HG03565 (cell line): ENCODE results near the gene CSDE1.

ENCODE experiments used
- ATAC-seq: cut with Tn5 transposase; IDR thresholded peaks from one replicate; pipeline ENCODE4 v1.9.1; 2021; ENCODE audit warnings: mild to moderate bottlenecking, moderate library complexity; ENCODE audit not compliant: unreplicated experiment

CSDE1 gene

GRCh38 chr1:114703242-114703641 lies 54.5 kb downstream of the CSDE1 start:
- peak; percentile 42 for ATAC-seq

GRCh38 chr1:114702737-114703136 lies 55.0 kb downstream of the CSDE1 start:
- ATAC-seq = peak; percentile 36

GRCh38 chr1:114701931-114702330 lies 55.9 kb downstream of the CSDE1 start:
- ATAC-seq = no peak

GRCh38 chr1:114700036-114700600 lies 57.7 kb downstream of the CSDE1 start:
- ATAC-seq = no peak

- ATAC-seq = no peak
These were observed 61.0 kb downstream of the CSDE1 start for GRCh38 chr1:114696810-114697209.

- ATAC-seq = no peak
These were observed 62.2 kb downstream of the CSDE1 start, which contains the start of gene AMPD1 for GRCh38 chr1:114695430-114696058. Gene AMPD1, minus strand, starts transcription at chr1:114695546. Its CDS starts 75 bp downstream, at chr1:114695471.

GRCh38 chr1:114694540-114695310 lies 63.1 kb downstream of the CSDE1 start:
- ATAC-seq = no peak

- ATAC-seq = no peak
These were observed 64.8 kb downstream of the CSDE1 start for GRCh38 chr1:114692947-114693346.

- ATAC-seq = no peak
These were observed 66.7 kb downstream of the CSDE1 start for GRCh38 chr1:114691061-114691460.

GRCh38 chr1:114690148-114690547 lies 67.6 kb downstream of the CSDE1 start:
- ATAC-seq = no peak

GRCh38 chr1:114688526-114688925 lies 69.3 kb downstream of the CSDE1 start:
- no peak for ATAC-seq

- no peak for ATAC-seq
These were observed 71.9 kb downstream of the CSDE1 start for GRCh38 chr1:114685851-114686250.

- ATAC-seq = no peak
These were observed 80.1 kb downstream of the CSDE1 start for GRCh38 chr1:114677691-114678090.

- no peak for ATAC-seq
These were observed 81.7 kb downstream of the CSDE1 start for GRCh38 chr1:114676115-114676514.

GRCh38 chr1:114671939-114672275 lies 85.9 kb downstream of the CSDE1 start:
- ATAC-seq = no peak

GRCh38 chr1:114671011-114671938 lies 86.5 kb downstream of the CSDE1 start:
- no peak for ATAC-seq

GRCh38 chr1:114670083-114671010 lies 87.4 kb downstream of the CSDE1 start:
- ATAC-seq = peak; percentile 96

- peak; percentile 30 for ATAC-seq
These were observed 88.2 kb downstream of the CSDE1 start, which contains the start of gene DENND2C for GRCh38 chr1:114669562-114670082. Gene DENND2C, minus strand, starts transcription at chr1:114670049. Its CDS starts 44,065 bp downstream, at chr1:114625984.

- no peak for ATAC-seq
These were observed 88.8 kb downstream of the CSDE1 start for GRCh38 chr1:114668784-114669561.
